A204.1 (cell line): ENCODE data around the gene TMEM51.
A peak's percentile ranks its signal among the peaks of the same experiment; 100 is the strongest.

Experiments used
- FAIRE-seq: peaks from 2 replicates; lab custom pipeline; 2012; peaks lifted over from hg19 to GRCh38; lab: Jason Lieb, UNC

The TMEM51 gene

DNA sequence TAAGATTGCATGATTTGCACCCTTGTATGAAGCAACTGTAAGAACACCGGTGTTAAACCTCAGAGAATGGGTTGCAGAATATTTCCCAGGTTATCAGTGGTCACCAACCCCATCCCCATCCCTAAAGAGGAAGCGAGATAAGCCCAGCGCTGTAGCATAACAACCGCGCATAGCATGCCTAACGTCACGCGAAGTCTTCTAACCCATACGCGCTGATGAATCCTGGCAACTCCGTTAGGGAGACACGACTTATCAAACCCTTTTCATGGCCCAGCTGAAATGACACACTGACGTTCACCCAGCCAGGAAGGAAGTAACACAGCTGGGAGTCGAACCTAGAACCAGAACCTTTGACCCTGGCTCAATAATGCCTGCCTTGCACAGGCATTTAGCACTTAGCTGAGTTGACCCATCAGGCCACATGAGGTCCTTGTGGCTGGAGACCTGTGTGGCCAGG, 24.2 kb downstream of the TMEM51 start:
- no peak for FAIRE-seq

- FAIRE-seq: peak; percentile 99
Measured at GRCh38 chr1:15178571-15179484, 25.3 kb downstream of the TMEM51 start.

GRCh38 chr1:15179485-15179883, 25.9 kb downstream of the TMEM51 start:
- FAIRE-seq: no peak

- FAIRE-seq: no peak
Measured at GRCh38 chr1:15180189-15180588, 26.6 kb downstream of the TMEM51 start.

DNA sequence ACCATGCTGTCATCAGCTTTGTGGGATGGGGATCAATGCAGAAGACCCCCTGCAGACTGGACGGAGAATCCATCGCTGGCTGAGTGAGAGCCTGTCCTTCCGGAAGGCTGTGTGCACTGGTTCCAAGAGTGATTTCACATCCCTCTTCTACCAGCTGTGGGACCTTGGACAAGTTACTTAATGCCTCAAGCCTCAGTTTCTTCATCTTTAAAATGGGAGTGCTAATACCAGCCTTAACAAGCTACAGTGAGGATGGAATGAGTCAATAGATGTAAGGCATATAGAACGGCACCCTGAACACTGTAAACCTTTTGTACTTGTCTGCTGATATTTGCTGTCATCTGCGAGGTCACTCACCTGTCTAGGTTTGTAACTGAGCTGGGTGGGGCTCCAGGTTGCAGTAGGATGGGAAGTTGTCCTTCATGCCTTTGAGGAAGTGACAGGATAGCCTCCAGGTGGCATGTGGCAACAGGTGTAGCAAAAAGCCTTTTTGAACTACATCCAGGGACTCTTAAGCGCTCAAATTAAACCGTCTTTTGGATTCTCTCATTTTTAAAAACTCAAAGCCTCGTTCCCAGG, 27.5 kb downstream of the TMEM51 start:
- no peak for FAIRE-seq

DNA sequence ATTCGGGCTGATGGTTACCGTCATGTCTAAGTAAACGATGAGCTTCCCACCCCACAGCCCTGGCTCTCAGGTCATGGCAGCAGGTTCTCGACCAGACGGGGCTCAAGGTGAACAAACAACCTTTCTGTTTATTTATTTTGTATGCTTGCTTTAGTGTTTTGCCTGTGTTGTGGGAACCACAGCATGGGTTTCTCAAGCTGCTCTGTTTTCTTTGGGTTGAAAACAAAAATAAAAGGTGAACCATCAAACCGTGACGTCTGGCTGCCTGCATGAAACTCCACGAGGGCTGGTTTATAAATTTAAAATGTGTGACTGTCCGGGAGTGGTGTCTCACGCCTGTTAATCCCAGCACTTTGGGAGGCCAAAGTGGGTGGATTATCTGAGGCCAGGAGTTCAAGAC, 28.0 kb downstream of the TMEM51 start:
- FAIRE-seq: no peak

GRCh38 chr1:15184436-15185241, 31.1 kb downstream of the TMEM51 start:
- FAIRE-seq: no peak

- FAIRE-seq: no peak
Measured at GRCh38 chr1:15185617-15186016, 32.1 kb downstream of the TMEM51 start.

GRCh38 chr1:15186073-15186845, 32.7 kb downstream of the TMEM51 start:
- FAIRE-seq: no peak

DNA sequence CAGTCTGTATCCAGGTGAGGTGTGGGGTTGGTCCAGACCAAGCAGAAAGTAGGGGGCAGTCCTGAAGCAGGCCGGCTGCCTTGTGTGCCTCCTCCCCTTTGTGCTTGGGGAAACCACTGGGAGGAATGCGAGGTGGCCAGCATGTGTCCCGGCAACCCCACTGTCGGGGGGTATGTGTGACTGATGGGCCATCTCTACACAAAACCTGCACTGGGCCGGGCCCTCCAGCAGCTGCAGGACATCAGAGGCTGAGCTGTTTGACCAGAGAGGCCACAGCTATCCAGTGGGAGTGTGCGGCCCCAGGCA, 33.3 kb downstream of the TMEM51 start:
- FAIRE-seq: no peak

GRCh38 chr1:15187175-15188129, 33.9 kb downstream of the TMEM51 start:
- no peak for FAIRE-seq

- no peak for FAIRE-seq
Measured at GRCh38 chr1:15188130-15188524, 34.6 kb downstream of the TMEM51 start.

DNA sequence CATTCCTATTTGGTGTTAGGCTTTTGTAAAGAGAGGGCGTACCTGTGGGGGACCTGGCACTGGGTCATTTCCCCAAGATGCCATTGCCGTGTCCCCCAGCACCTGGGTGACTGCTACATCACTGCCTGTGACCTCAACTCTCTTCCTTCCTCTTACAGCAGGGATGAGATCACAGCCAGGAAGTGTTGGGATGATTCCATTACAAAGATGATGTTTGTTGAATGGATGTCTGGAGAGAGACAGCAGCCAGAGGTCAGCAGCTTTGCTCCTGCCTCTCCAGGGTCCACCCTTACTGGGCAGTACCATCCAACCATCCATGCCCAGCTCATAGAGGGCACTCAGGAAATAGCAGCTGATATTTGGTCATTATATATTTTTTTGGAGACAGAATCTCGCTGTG, 35.1 kb downstream of the TMEM51 start:
- no peak for FAIRE-seq

DNA sequence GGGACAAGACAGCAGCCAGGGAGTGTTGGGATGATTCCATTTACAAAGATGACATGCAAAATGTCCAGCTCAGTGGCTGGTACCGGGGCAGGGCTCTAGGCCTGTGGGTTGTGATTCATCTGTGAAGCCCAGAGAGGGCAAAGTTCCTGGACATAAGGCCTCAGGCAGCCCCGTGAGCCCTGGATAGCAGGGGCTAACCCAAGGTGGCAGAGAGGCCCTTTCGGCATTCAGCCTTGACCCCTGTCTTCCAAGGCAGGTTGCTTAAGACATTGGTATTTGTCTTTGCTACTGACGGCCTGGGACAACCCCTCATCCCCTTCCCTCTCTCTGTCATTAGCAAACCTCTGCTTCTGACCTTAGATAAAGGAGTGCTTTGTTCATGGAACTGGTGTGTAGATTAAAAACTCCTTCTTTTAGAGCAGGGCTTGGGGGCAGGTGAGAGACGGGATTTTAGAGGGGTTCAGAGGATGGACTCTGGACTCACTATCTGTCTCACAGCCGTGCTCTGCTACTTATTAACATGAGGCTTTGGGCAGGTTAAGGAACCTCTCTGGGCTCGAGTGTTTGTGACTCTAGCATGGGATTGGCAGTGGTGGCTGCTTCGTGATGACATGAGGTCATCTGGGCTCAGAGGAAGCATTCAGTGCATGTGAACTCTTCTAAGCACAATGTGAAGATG, 36.3 kb downstream of the TMEM51 start:
- no peak for FAIRE-seq

- no peak for FAIRE-seq
Measured at GRCh38 chr1:15191267-15191666, 37.7 kb downstream of the TMEM51 start.

GRCh38 chr1:15191770-15192169, 38.2 kb downstream of the TMEM51 start:
- FAIRE-seq: no peak

DNA sequence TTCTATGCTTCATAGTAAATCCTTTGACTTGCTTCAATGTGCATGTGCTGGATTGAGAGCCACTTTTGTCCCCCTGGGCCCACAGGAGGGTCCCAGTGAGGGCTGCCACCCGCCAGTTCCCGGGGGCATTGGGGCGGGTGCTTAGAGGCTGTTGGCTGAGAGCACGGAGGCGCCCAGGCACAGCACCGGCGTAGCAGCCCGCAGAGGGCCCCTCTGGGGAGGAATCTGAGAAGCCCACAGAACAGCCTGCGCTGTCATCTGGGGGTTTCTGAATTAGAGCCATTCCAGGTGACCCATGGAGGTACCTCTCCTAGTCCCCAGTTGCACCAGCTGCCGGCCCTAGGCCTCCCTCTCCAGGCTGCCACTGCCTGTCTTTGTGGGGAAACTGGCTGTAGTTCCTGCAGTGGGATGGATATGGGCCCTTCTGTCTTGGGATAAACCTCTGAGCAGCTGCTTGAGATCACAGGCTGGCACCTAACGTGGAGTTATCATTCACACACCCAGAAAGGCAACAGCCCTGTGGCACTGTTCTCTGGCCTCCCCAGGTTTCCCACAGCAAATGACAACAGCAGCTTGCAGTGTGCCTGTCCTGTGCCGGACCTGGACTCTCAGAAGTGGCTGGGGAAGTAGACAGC, 39.5 kb downstream of the TMEM51 start:
- FAIRE-seq: no peak

GRCh38 chr1:15195420-15196052, 42.0 kb downstream of the TMEM51 start:
- FAIRE-seq: no peak

GRCh38 chr1:15196069-15196468, 42.5 kb downstream of the TMEM51 start:
- FAIRE-seq: no peak
